HG03103 (cell line): ENCODE data around the gene B4GALT7.

Source experiments
- ATAC-seq: cut with Tn5 transposase; IDR thresholded peaks from one replicate; pipeline ENCODE4 v1.9.1; 2021; ENCODE audit warnings: low read depth; ENCODE audit not compliant: unreplicated experiment

B4GALT7 gene

DNA sequence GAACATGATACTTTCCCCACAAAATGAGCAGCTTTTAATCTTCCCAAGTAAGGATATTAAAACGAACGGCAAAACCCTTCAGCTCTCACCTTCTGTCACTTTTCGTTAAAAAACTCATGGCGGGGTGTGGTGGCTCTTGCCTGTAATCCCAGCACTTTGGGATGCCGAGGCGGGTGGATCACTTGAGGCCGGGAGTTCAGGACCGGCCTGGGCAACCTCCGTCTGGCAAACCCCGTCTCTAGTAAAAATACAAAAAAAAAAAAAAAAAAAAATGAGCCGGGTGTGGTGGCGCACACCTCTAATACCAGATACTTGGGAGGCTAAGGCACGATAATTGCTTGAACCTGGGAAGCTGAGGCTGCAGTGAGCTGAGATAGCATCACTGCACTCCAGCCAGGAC, 7.0 kb upstream of the B4GALT7 start:
- no peak for ATAC-seq

DNA sequence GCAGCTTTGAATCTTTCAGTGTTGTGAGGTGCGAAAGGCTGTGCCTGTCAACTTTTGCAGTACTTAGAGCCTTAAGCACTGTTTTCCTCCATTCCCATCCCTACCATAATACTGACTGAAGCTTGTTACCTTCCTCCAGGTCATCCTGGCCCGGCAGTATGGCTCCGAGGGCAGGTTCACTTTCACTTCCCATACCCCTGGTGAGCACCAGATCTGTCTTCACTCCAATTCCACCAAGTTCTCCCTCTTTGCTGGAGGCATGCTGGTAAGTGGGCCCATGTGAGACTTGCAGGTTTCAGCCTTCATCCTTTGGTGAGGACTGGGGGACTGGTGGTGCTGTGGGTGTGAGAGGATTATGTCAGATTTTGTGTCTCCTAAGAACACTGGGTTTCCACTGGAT, 6.4 kb upstream of the B4GALT7 start:
- no peak for ATAC-seq

DNA sequence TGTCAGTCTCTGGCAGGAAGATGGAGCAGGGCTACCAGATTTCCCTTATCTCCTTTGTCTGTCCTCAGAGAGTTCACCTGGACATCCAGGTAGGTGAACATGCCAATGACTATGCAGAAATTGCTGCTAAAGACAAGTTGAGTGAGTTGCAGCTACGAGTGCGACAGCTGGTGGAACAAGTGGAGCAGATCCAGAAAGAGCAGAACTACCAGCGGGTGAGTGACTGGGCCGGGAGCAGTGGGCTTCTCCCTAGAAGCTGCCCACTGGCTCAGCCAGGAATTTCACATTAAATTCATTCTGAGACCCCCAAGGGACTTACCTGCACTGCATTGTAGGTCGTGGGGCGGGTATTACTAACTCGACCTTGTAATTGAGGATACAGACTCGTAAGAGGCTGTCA, 5.9 kb upstream of the B4GALT7 start:
- ATAC-seq, result no peak

DNA sequence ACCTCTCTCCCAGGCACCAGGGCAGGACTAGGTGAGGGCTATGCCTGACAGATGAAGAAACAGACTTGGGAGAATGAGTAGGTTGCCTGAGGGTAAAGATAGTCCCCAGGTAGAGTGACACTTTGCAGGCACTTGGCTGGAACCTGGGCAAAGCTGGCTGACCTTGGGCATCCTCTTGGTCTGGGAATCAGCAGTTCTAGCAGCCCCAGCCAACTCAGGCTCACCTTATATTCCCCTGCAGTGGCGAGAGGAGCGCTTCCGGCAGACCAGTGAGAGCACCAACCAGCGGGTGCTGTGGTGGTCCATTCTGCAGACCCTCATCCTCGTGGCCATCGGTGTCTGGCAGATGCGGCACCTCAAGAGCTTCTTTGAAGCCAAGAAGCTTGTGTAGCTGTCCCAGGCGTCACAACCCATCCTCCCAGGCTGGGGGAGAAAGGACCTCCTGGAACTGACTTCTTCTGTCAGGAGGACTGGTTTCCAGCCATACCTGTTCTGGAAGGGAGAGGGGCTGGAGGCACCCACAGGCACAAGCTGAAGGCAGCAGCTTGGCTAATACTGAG, 4.8 kb upstream of the B4GALT7 start:
- ATAC-seq, result no peak

DNA sequence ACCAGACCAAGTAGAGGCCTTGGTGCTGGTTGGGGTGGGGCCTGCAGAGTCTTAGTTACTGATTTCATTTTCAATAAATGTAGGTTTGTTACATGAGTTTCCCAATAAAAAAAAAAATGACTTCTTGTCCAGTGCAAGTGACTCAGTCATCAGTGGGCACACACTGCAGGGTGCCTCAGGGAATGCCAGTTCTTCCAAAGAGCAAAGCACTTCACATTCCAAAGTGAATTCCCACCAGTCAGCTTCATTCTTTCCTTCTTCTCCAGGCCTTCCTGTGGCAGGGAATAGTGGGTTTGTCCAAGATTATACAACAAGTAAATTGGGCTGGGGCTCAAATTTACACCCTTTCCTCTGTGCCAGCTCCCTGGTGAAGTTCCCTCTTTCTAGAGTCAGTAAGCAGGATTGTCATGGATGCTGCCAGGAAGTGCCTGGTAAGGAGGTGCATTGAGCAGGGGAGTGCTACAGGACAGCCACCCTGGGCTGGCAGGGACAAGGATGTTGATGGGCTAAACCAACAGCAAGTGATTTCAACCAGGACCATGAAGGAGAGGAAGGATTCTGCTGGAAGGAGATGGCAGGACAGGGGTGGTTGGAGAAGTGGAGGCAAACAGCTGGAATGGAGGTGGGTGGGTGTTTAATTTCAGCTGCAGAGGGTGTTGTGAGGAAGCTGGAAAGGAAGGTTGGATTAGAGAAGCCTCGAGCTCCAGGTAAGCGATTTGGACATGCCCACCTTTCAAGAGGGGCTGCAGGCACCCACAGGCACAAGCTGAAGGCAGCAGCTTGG, 3.7 kb upstream of the B4GALT7 start:
- ATAC-seq, result no peak

DNA sequence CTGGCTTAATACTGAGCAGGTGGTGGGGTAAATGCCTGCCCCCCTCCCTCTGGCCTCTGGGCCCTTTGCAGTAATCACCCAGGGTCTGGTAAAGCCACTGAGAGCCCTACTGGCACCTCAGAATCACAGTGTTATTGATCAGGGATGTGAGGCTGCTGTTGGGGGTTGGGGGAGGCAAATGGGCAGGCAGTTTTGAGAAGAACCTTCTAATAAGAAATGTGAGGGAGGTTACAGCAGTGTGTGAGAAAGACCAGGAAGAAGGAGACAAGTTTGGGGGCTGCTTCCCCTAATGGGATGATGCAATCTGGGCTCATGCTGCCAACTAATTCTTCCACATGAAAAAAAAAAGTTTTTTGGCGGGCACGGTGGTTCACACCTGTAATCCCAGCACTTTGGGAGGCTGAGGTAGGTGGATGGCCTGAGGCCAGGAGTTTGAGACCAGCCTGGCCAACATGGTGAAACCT, 3.1 kb upstream of the B4GALT7 start:
- no peak for ATAC-seq

DNA sequence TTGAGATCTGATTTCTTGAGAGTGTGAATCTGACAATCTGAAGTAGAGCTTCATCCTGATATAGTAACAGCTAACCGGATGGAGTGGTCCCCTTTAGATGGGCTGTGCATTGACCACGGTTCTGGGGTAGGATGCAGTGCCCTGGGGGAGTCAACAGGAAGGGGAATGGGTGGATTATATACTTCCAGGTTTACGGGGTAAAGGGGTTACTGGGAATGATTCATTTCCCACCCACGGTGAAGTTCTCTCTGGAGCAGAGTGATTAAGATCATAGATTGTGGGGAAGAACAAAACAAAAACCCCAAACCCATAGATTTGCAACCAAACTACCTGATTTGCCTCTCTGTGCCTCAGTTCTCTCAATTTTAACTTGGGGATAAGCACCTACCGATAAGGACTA, 1.5 kb upstream of the B4GALT7 start:
- ATAC-seq, result no peak

DNA sequence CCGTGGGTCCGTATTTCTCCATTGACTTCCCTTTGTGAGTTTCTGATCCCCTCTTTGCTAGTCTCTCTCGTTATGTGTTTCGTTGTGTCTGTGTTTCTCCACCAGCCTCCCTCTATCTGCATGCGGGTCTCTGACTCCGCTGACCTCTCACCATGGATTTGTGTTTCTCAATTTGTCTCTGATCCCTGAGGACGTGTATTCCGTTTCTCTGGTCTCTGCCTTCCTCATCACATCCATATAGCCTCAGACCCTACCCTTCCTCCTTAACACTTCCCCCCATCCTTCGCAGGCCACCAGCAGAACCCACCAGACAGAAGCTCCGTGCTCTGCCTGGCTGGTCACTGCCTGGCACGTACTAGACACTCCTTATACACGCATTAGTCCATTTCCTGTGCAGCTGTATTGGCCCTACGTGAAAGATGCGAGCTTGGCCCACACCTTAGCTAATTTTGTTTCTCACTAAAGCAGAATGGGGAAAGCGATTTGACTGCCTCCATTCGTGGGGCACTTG, 631 bp downstream of the B4GALT7 start:
- ATAC-seq, result no peak

DNA sequence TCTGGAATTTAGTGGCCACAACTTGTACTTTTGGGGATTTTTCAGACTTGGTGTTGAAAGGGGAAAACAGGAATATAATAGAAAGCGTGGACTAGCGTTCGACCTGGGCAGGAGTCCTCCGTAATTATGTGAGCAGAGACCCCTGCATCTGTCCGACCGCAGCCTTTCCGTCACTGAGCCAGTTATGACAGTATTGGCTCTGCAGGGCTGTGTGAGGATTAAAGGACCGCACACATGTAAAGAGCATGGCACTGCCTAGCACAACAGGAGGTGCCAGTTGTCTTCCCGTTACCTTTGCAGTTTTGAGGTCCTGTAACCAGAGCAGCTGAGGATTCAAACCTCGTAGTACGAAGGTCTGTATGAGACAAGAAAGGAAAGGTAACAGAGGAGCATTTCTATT, 1.2 kb downstream of the B4GALT7 start:
- no peak for ATAC-seq

DNA sequence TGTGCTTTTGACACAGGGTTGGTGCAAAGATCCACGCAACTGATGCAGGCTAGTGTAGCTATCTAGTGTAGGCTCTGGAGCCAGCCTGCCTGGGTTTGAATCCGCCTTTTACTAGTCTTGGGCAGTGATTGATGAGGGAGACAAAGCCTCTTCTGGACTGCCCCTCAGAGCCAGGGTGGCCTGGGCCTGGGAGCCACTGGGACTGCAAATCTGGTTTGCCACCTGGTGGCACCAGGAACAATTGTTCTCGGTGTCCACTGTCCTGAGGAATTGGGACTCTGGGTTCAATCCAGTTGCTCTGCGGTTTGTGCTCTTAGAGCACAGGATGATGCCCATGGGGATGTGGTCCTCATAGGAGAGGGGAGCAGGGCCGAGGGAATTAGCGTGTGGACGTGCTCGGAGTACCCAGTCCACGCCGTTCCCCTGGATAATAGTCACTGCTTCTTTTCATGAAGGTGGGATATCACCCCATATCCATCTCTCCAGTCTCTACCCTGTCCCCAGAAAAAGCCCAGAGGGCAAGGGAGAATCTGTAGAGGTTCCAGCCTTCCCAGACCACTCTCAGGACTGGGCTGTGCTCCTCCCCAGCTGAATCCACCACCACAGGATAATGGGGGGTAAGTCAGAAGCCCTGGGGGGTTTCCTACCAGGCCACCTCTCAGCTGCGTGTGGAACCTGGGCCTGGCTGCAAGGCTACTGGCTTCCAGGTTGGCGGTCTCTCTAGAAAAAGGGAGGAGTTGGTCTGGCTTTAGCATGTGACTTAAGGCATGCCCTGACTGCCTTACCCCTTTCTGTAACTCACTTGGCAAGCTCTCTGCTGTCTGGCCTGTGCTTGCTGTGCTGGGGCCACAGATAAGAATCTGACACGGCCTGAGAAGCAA, 1.9 kb downstream of the B4GALT7 start:
- no peak for ATAC-seq

DNA sequence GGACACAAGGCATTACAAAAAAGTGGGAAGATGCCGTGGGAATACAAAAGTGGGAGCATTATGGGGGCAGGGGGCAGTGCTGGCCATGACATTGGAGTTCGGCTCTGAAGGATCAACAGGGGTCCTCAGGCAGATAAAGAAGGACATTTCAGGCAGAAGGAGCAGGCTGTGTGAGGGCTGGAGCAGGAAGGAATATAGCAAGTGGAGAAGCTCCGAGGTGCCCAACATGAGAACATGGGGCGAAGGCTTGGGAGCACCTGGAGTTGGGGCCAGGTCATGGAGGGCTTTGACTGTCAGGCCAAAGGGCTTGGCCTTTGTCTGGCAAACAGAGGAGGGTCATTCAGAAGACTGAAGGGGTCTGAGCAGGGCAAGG, 2.5 kb downstream of the B4GALT7 start:
- no peak for ATAC-seq

DNA sequence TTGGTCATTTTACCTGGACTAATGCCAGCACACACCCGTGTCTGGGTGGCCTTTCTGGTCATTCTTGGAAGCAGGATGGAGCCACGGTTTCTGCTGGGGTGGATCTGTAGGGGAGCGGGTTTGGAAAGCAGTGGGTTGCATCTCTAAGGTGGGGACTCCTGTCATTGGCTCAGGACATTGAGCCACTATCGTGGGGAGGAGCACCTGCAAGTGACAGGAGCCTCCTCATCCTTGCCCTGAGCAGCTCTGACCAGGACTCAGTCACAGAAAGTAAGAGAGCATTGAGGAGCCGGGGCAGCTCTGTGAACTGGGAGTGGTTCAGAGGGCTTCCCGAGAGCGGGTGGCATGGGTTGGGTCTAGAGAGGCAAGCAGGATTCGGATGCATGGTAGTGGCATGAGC, 3.7 kb downstream of the B4GALT7 start:
- ATAC-seq, result no peak

DNA sequence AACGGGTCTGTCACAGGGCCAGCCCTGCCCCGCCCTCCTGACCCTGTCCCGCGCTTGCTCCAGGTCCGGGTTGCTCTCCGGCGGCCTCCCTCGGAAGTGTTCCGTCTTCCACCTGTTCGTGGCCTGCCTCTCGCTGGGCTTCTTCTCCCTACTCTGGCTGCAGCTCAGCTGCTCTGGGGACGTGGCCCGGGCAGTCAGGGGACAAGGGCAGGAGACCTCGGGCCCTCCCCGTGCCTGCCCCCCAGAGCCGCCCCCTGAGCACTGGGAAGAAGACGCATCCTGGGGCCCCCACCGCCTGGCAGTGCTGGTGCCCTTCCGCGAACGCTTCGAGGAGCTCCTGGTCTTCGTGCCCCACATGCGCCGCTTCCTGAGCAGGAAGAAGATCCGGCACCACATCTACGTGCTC, 4.2 kb downstream of the B4GALT7 start:
- ATAC-seq, result no peak

DNA sequence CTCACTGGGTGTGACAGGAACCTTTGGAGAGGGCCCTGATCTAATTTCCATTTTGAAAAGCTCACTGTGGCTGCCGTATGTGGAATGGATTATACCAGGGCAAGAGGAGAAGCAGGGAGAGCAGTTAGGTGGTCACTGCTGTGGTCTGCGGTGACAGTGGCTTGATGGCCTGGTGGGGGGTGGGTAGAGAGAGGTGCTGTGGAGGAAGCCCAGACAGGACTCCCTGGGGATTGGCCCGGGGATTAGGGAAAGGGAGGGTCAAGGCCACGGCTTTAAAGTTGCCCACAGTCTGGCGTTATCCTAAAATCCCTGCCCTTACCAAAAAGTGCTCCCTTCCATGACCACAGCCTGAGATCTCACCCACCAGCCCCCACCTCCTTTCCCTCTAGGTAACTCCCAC, 4.7 kb downstream of the B4GALT7 start:
- ATAC-seq, result no peak

DNA sequence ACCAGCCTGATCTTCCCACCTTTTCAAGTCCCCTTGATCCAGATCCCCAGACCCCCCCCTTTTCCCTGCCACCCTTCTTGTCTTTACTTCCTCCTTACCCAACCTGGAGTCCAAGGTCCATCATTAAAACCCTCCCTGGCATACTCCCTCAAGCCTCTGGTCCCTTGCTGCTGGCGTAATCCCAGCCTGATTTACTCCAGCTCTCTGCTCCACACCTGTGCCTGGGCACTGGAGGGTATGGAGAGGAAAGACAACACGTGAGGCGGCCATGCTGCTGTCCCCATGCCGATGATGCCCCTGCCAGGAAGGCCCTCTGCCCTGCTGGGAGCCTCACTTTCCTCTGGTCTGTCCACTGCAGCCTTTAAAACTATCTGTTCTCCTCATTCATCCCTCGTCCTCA, 5.1 kb downstream of the B4GALT7 start:
- no peak for ATAC-seq

DNA sequence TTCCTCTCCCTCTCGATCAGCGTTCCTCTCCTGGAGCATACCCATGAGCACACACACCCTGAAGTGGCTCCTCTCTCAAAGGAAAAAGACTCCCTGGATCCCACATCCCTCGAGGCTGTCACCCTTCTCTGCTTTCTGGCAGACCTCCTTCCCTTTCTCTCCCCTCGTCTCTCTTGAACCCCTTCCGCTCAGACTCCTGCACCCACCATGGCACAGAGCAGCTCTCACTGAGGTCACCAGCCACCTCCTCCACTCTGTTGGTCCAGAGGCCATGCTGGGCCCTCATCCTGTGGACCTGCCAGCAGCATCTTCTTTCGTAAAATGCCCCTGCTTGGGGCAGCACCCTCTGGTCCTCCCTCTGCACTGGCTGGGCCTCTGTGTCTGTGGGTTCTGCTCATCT, 5.7 kb downstream of the B4GALT7 start:
- ATAC-seq, result no peak

DNA sequence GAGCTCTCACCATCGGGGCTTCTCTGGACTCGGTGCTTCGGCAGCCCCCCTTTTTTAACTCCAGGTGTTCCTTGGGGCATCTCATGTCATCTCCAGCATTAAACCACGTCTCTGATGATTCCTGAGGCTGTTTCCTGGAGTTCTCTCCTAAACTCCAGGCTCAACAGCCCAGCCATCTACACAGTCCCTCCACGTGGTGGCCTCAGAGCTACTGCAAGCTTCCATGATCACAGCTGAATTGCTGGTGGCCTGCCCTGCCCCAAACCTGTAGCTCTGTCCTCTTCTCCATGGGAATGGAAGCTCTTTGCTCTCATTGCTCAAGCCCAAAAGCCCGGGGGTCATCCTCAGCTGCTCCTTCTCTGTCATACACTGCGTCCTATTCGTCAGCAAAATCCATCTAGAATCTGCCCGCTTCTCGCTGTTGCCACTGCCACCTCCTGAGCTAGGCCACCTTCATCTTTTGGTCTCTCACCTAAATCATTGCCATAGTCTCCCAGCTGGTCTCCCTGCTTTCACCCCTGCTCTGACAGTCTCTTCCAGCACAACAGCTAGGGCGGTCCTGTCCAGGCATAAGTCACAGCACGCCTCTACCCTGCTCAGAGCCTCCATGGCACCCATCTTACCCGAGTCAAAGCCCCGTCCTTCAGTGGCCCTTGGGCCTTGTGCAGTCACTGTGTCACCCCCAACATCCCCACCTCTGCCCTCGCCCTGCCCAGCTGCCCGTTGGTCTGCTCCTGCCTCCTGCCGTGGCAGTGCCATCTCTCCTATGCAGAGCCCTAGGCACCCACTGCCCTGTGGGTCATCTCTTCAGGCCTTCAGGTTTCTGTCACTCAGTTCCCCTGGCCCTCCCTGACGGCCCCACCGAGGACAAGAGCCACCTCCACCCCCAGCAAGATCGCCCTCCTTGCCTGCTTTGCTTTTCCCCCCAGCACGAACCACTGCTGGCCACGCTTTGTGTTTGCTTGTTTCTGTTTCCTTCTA, 6.4 kb downstream of the B4GALT7 start:
- no peak for ATAC-seq

DNA sequence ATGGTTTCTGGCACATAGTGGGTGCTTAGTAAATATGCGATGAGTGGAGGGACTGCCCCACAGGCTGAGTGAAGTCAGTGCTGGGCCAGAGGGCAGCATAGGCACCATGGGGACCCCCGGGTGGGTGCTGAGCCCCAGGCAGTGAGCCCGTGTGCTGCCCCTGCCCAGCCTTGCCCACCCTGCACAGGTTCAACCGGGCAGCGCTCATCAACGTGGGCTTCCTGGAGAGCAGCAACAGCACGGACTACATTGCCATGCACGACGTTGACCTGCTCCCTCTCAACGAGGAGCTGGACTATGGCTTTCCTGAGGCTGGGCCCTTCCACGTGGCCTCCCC, 7.2 kb downstream of the B4GALT7 start:
- ATAC-seq, result no peak

DNA sequence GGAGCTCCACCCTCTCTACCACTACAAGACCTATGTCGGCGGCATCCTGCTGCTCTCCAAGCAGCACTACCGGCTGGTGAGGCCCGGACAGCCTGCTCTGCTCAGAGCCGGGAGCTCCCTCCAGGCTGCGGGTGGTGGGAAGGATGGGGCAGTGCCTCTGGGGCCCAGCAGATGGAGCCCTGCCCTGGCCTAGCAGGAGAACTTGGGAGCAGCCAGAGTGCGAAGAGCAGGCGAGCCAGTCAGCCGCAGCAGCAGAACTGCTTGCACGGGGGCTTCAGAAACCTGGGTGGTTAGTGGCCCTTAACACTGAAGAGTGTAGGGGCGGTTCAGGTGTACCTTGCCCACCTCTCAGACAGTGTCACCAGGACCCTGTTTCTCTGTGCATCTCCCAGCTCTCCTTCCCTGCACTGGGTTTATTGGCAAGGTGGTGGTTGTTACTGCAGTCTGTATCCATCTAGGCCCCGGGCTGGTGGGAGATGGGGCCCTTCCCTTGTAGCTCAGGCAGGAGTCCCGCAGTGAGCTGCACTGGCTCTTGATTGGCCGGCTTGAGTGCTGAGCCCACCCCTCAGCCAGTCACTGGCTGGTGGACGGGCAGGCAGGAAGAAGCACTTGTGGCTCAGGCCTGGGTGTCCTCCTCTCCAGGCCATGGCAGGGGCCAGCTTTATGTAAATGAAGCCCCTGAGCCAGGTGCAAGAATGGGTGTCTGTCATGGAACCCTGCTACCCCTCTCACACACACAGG, 7.7 kb downstream of the B4GALT7 start:
- ATAC-seq, result peak; percentile 68
